Stomach smooth muscle (tissue), 2 donors: ENCODE data around the gene BTN3A1.
"Not testable (repeated sequence)": the region's sequence is repeated elsewhere in the genome, so short reads cannot be mapped to it uniquely, and the experiment has no call there.

Experiments
- H3K27ac ChIP-seq: one replicate; pipeline ENCODE4 v1.7.0; 2013; ENCODE audit warnings: mild to moderate bottlenecking, low read length, inconsistent platforms
- H3K27me3 ChIP-seq, 2 donors: one replicate each; pipeline ENCODE4 v1.7.0; 2013; ENCODE audit warnings: low read length in 2 of 2; ENCODE audit not compliant: insufficient read depth in 2 of 2, control insufficient read depth in 1 of 2
- H3K36me3 ChIP-seq, 2 donors: one replicate each; pipeline ENCODE4 v1.7.0; 2013; ENCODE audit warnings: low read length in 2 of 2; ENCODE audit not compliant: control insufficient read depth in 2 of 2, insufficient read depth in 2 of 2
- H3K4me1 ChIP-seq: one replicate; pipeline ENCODE4 v1.7.0; 2013; ENCODE audit warnings: low read length; ENCODE audit not compliant: control insufficient read depth, insufficient read depth
- H3K4me3 ChIP-seq, 2 donors: one replicate each; pipeline ENCODE4 v1.7.0; 2013; ENCODE audit warnings: low read length in 2 of 2
- H3K9ac ChIP-seq, 2 donors: one replicate each; pipeline ENCODE4 v1.7.0; 2013; ENCODE audit warnings: low read length in 2 of 2, mild to moderate bottlenecking in 1 of 2
- H3K9me3 ChIP-seq, 2 donors: one replicate each; pipeline ENCODE4 v1.7.0; 2013; ENCODE audit warnings: low read length in 2 of 2; ENCODE audit not compliant: control insufficient read depth in 2 of 2
- donor health status: healthy.
- donor health status: Pancreatic carcinoma.

BTN3A1 gene

GRCh38 chr6:26362836-26363220, 39.2 kb upstream of the BTN3A1 start:
- Histone ChIP-seq H3K36me3 (no peaks in the 10 kb centered on the region), H3K4me3 (no peak overlapping the region), H3K27me3 (no peaks in the 10 kb centered on the region), H3K4me1 (peaks cover 4% of the 10 kb centered on the region), H3K27ac (no peak overlapping the region), H3K9ac (no peak overlapping the region), H3K9me3 (no peaks in the 10 kb centered on the region)

- Histone ChIP-seq H3K4me3 (peak overlapping the region; percentile 58 to 81), H3K27ac (peak overlapping the region; percentile 59), H3K4me1 (peaks cover 4% of the 10 kb centered on the region), H3K9me3 (no peaks in the 10 kb centered on the region), H3K27me3 (no peaks in the 10 kb centered on the region), H3K36me3 (no peaks in the 10 kb centered on the region), H3K9ac (peak overlapping the region; percentile 47 to 53)
These were observed 38.0 kb upstream of the BTN3A1 start for GRCh38 chr6:26363882-26364701.

DNA sequence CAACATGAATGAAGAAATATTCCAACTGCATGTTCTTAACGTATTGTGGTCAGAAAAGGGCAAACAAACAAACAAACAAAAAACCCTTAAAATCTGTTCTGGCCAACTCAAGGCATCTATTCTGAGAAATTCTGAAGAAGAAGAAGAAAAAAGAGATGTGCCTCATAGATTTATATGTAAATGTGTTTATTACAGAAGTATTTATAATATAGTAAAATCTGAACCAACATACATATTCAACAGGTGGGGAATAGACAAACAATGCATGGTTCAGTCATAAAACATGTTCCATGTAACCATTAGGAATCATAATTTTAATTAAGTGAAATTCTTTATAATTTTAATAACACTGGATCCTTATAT, 36.5 kb upstream of the BTN3A1 start:
- peak overlapping the region; percentile 58 to 81 for H3K4me3 ChIP-seq
- H3K27me3 ChIP-seq = no peaks in the 10 kb centered on the region
- peak overlapping the region; percentile 58 for H3K27ac ChIP-seq
- H3K9me3 ChIP-seq = no peaks in the 10 kb centered on the region
- peak overlapping the region; percentile 53 to 78 for H3K9ac ChIP-seq
- peaks cover 4% of the 10 kb centered on the region for H3K4me1 ChIP-seq
- H3K36me3 ChIP-seq = no peaks in the 10 kb centered on the region

DNA sequence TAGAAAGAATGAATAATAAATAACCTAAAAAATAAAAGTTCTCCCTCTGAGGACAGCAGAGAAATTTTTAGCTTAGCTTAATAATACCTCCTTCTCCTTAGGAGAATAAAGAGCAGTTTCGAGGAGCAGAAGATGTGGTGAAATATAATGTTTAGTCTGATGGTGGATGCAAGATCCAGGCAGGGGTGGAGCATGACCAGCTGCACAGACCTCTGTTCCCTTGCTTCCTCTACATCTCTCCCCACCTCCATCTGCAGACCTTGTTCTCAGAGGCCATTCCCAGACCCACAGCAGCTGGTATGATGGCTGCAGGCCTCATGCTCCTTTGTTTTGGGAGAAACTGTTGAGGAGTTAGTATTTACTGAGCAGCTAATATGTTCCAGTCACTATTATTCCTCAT, 35.6 kb upstream of the BTN3A1 start:
- H3K27ac ChIP-seq = no peak overlapping the region
- no peaks in the 10 kb centered on the region for H3K27me3 ChIP-seq
- peaks cover 4% of the 10 kb centered on the region for H3K4me1 ChIP-seq
- H3K4me3 ChIP-seq = no peak overlapping the region
- no peaks in the 10 kb centered on the region for H3K9me3 ChIP-seq
- H3K9ac ChIP-seq = no peak overlapping the region
- H3K36me3 ChIP-seq = no peaks in the 10 kb centered on the region

DNA sequence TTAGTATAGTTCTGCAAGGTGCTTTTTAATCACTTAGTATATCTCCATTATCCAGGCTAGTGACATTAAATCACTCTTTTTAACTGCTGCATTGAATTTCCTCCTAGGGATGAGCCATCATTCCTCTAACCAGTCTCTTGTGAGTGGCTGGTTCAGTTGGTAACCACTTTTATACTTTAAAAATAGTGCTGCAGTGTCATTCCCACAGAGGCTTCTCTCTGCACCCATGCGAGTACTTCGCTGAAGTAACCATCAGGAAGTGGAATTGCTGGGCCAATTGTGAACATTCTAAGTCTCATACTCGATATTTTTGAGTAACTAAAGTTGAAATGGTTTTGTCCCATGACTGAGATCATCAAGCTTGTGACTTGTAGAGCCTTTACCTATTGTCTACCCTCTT, 35.0 kb upstream of the BTN3A1 start:
- Histone ChIP-seq H3K4me3 (no peak overlapping the region), H3K27me3 (no peaks in the 10 kb centered on the region), H3K9ac (no peak overlapping the region), H3K9me3 (no peaks in the 10 kb centered on the region), H3K27ac (no peak overlapping the region), H3K36me3 (no peaks in the 10 kb centered on the region), H3K4me1 (peaks cover 4% of the 10 kb centered on the region)

DNA sequence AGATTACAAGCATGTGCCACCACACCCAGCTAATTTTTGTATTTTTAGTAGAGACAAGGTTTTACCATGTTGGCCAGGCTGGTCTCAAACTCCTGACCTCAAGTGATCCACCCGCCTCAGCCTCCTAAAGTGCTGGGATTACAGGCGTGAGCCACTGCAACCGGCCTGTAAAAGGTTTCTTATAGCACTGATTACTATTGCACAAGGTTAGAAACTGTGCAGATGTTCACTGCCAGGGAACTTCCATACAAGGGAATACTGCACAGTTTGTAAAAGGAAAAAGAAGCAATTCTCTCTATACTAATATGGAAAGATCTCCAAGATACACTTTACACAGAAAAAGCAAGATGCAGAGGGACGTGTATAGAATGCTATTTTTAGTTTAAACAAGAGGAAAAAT, 30.3 kb upstream of the BTN3A1 start:
- not testable (repeated sequence) for H3K27ac ChIP-seq, H3K9ac ChIP-seq, H3K27me3 ChIP-seq, H3K9me3 ChIP-seq, H3K36me3 ChIP-seq, H3K4me1 ChIP-seq, H3K4me3 ChIP-seq

GRCh38 chr6:26372308-26373144, 29.5 kb upstream of the BTN3A1 start:
- no peaks in the 10 kb centered on the region for H3K27me3 ChIP-seq
- H3K27ac ChIP-seq = no peak overlapping the region
- H3K36me3 ChIP-seq = no peaks in the 10 kb centered on the region
- no peak overlapping the region for H3K4me3 ChIP-seq
- no peaks in the 10 kb centered on the region for H3K4me1 ChIP-seq
- no peaks in the 10 kb centered on the region for H3K9me3 ChIP-seq
- H3K9ac ChIP-seq = no peak overlapping the region

DNA sequence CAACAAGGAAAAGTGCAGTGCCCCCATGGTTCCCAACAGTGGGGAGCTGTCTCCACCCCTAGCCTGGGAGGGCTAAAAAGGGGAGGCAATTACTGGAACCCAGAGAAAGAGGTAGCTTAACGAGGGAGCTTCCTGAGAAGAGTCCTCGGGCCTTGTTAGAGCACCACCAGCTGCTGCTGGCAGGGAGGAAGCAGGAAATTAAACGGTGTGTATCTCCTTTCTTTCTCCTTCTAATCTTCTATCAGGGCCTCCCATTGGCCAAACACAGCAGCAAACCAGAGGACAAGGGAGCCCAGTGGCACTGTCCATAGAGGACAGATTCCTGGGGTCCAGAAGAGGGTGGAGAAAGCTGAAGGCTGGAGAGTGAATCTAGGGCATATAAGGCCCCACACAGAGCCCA, 26.8 kb upstream of the BTN3A1 start:
- H3K9ac ChIP-seq = no peak overlapping the region
- H3K27ac ChIP-seq = no peak overlapping the region
- no peaks in the 10 kb centered on the region for H3K9me3 ChIP-seq
- H3K4me3 ChIP-seq = no peak overlapping the region
- H3K4me1 ChIP-seq = no peaks in the 10 kb centered on the region
- no peaks in the 10 kb centered on the region for H3K36me3 ChIP-seq
- H3K27me3 ChIP-seq = no peaks in the 10 kb centered on the region

DNA sequence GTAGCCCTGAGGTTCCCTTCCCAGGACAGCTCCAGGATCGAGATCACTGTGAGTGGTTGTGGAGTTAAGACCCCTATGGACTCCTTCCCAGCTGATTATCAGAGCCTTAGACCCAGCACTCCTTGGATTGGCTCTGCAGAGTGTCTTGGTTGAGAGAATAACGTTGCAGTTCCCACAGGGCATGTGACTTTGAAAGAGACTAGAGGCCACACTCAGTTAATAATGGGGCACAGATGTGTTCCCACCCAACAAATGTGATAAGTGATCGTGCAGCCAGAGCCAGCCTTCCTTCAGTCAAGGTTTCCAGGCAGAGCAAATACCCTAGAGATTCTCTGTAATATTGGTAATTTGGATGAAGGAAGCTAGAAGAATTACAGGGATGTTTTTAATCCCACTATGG, 24.4 kb upstream of the BTN3A1 start:
- H3K4me1 ChIP-seq = no peaks in the 10 kb centered on the region
- H3K27ac ChIP-seq = no peak overlapping the region
- H3K4me3 ChIP-seq = no peak overlapping the region
- H3K27me3 ChIP-seq = no peaks in the 10 kb centered on the region
- H3K36me3 ChIP-seq = no peaks in the 10 kb centered on the region
- no peaks in the 10 kb centered on the region for H3K9me3 ChIP-seq
- no peak overlapping the region for H3K9ac ChIP-seq

DNA sequence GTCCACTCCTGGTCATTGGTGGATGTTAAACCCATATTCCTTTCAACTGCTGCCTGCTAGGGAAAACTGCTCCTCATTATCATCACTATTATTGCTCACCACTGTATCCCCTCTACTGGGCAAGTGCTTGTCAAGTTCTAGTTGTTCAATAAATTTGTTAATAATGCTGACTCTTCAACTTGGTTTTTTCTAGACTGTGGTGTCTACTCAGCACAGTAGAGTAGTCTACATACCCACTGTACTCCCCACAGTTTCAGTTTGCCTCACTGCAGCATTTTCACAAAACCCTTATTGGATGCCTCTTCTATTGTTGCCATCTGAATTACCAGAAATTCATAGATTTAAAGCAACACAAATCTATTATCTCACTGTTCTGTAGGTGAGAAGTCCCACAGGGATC, 23.9 kb upstream of the BTN3A1 start:
- not testable (repeated sequence) for H3K27me3 ChIP-seq, H3K4me3 ChIP-seq, H3K36me3 ChIP-seq, H3K9ac ChIP-seq, H3K9me3 ChIP-seq, H3K4me1 ChIP-seq, H3K27ac ChIP-seq

GRCh38 chr6:26379292-26379691, 22.8 kb upstream of the BTN3A1 start:
- H3K9ac ChIP-seq = no peak overlapping the region
- H3K4me1 ChIP-seq = peaks cover 5% of the 10 kb centered on the region
- H3K4me3 ChIP-seq = no peak overlapping the region
- H3K9me3 ChIP-seq = no peaks in the 10 kb centered on the region
- no peak overlapping the region for H3K27ac ChIP-seq
- no peaks in the 10 kb centered on the region for H3K27me3 ChIP-seq
- H3K36me3 ChIP-seq = no peaks in the 10 kb centered on the region
